HepG2 (cell line): ENCODE data around the gene APBA3.

Source experiments
- JUN ChIP-seq: sonication (generic); formaldehyde crosslinking; IDR thresholded peaks from 2 replicates; pipeline ENCODE4 v1.4.0; 2020; ENCODE audit warnings: mild to moderate bottlenecking, missing genetic modification reagents
- RCOR2 ChIP-seq: IDR thresholded peaks from 2 replicates; pipeline ENCODE4 v1.6.1; 2016; ENCODE audit warnings: missing biosample characterization, missing genetic modification reagents
- TEF ChIP-seq: sonication (generic); formaldehyde crosslinking; IDR thresholded peaks from 2 replicates; pipeline ENCODE4 v1.5.0; 2020; ENCODE audit warnings: missing genetic modification reagents
- ZBTB37 ChIP-seq: sonication (generic); formaldehyde crosslinking; IDR thresholded peaks from 2 replicates; pipeline ENCODE4 v1.4.0; 2020; ENCODE audit warnings: mild to moderate bottlenecking, missing genetic modification reagents
- ZNF703 ChIP-seq: sonication (generic); formaldehyde crosslinking; IDR thresholded peaks from 2 replicates; pipeline ENCODE4 v1.5.1; 2020; ENCODE audit warnings: missing genetic modification reagents, mild to moderate bottlenecking, moderate library complexity, borderline replicate concordance
- ZNF816 ChIP-seq: sonication (generic); formaldehyde crosslinking; IDR thresholded peaks from 2 replicates; pipeline ENCODE4 v1.8.0; 2022; ENCODE audit warnings: missing genetic modification reagents, mild to moderate bottlenecking, borderline replicate concordance

GRCh38 chr19:3768015-3768747 is 6.7 kb upstream of the APBA3 start:
- TF ChIP-seq ZNF816 (no peak), RCOR2 (no peak), ZBTB37 (CRISPR knock-in tag) (no peak), JUN (CRISPR knock-in tag) (no peak), ZNF703 (CRISPR knock-in tag) (no peak), TEF (no peak)
